K562 (cell line): ENCODE results near the gene RILP. TPM values are rescaled to one million over a fixed set of nuclear protein-coding genes. Genes with fewer than 3 reads are reported as not detected.

Experiments
- ATAC-seq: fragments of 200-7000 bp; cut with Tn5 transposase; 3 replicates; pipeline ENCODE4 v1.9.1; 2020; ENCODE audit warnings: moderate library complexity
- BruUV-seq: library from RNA; stranded (reverse); fragments of 400-500 nt; replicated peaks from 2 replicates; lab custom pipeline; 2021; lab: Mats Ljungman, UMichigan
- CTCF ChIA-PET: fragments of 300-600 bp; formaldehyde crosslinking; extraction: SDS; loops from one replicate; lab custom pipeline; 2021; ENCODE audit warnings: low intra/inter-chr PET ratio; lab: Yijun Ruan, JAX
- POLR2A ChIA-PET: fragments of 300-600, 350-650 bp; sonication (Branson Sonifier 250); formaldehyde crosslinking; extraction: SDS; loops from one replicate; lab custom pipeline; 2021; ENCODE audit warnings: antibody characterized with exemption, inconsistent platforms; lab: Yijun Ruan, JAX
- DNase-seq, 4 experiments: peaks; one replicate each; pipeline versions ENCODE4 v3.0.0 to v3.0.0-alpha.2; 2011 to 2018; ENCODE audit warnings: low spot score in 3 of 4, mixed read lengths in 3 of 4; ENCODE audit errors: extremely low read depth in 1 of 4
- FAIRE-seq: peaks from 2 replicates; lab custom pipeline; 2011; peaks lifted over from hg19 to GRCh38; lab: Jason Lieb, UNC
- H2AFZ ChIP-seq: 2 replicates; pipeline ENCODE4 v1.6.0; 2011; ENCODE audit warnings: low read depth, low read length, control low read depth, inconsistent platforms
- H3K27ac ChIP-seq: fragments of 200-600 bp; 3 replicates; pipeline ENCODE4 v1.8.0; 2011; ENCODE audit warnings: low read depth, mild to moderate bottlenecking, control low read depth, inconsistent platforms, low read length, moderate library complexity, mixed read lengths; ENCODE audit errors: extremely low read depth
- H3K27me3 ChIP-seq, 2 experiments: fragments of 300-600 bp in 1 of 2; 2 replicates in 1 of 2; 3 replicates in 1 of 2; pipeline versions ENCODE4 v1.6.0 to v1.8.0; 2011; ENCODE audit warnings: inconsistent platforms in 2 of 2, low read length in 2 of 2, mild to moderate bottlenecking in 1 of 2, mixed read lengths in 1 of 2, moderate library complexity in 1 of 2; ENCODE audit not compliant: control insufficient read depth in 2 of 2, insufficient read depth in 2 of 2
- H3K36me3 ChIP-seq: fragments of 300-600 bp; 3 replicates; pipeline ENCODE4 v1.8.0; 2011; ENCODE audit warnings: mild to moderate bottlenecking, low read length, inconsistent platforms; ENCODE audit not compliant: control insufficient read depth, insufficient read depth
- H3K4me1 ChIP-seq, 2 experiments: fragments of 200-600 bp in 1 of 2; replicated peaks in 1 of 2; 2 replicates in 1 of 2; 3 replicates in 1 of 2; pipeline versions ENCODE4 v1.5.1 to v1.8.0; 2011; ENCODE audit warnings: inconsistent platforms in 2 of 2, low read length in 2 of 2, mild to moderate bottlenecking in 1 of 2, mixed read lengths in 1 of 2, moderate library complexity in 1 of 2; ENCODE audit not compliant: control insufficient read depth in 2 of 2, insufficient read depth in 2 of 2
- H3K4me2 ChIP-seq: 2 replicates; pipeline ENCODE4 v1.6.1; 2011; ENCODE audit warnings: low read length, control low read depth, inconsistent platforms, mixed read lengths; ENCODE audit not compliant: insufficient read depth
- H3K4me3 ChIP-seq: fragments of 200-600 bp; sonication (generic), shearing (Covaris generic); 2 replicates; pipeline ENCODE4 v1.5.1; 2016; ENCODE audit warnings: control low read depth, inconsistent platforms
- H3K79me2 ChIP-seq: fragments of 200-600 bp; 3 replicates; pipeline ENCODE4 v1.8.0; 2011; ENCODE audit warnings: low read length, inconsistent platforms; ENCODE audit not compliant: control insufficient read depth, insufficient read depth
- H3K9ac ChIP-seq, 2 experiments: 2 replicates each; pipeline versions ENCODE4 v1.6.0 to v1.6.1; 2011; ENCODE audit warnings: low read depth in 2 of 2, low read length in 2 of 2, control low read depth in 1 of 2, inconsistent platforms in 1 of 2, mild to moderate bottlenecking in 1 of 2, mixed read lengths in 1 of 2; ENCODE audit not compliant: insufficient read depth in 1 of 2
- H3K9me1 ChIP-seq: one replicate; pipeline ENCODE4 v1.6.0; 2011; ENCODE audit warnings: inconsistent platforms, mild to moderate bottlenecking, low read length, moderate library complexity; ENCODE audit not compliant: control insufficient read depth, insufficient read depth
- H3K9me3 ChIP-seq: replicated peaks from 2 replicates; pipeline ENCODE4 v1.5.1; 2011; ENCODE audit warnings: low read depth, low read length, inconsistent platforms; ENCODE audit not compliant: control insufficient read depth, insufficient read depth
- H4K20me1 ChIP-seq: replicated peaks from 2 replicates; pipeline ENCODE4 v1.6.1; 2011; ENCODE audit warnings: low read length, inconsistent platforms, mixed read lengths; ENCODE audit not compliant: control insufficient read depth, insufficient read depth
- BCOR ChIP-seq: fragments of 450-650 bp; IDR thresholded peaks from 2 replicates; pipeline ENCODE4 v1.6.1; 2016
- CBFA2T2 ChIP-seq: fragments of 450-650 bp; conservative IDR thresholded peaks from 2 replicates; pipeline ENCODE4 v1.6.1; 2017; ENCODE audit warnings: mild to moderate bottlenecking
- DLX4 ChIP-seq: fragments of 250-450 bp; sonication (Bioruptor Pico); IDR thresholded peaks from 2 replicates; pipeline ENCODE4 v1.6.1; 2021; ENCODE audit warnings: mild to moderate bottlenecking
- GTF2B ChIP-seq: IDR thresholded peaks from 2 replicates; pipeline ENCODE4 v1.6.1; 2011; ENCODE audit not compliant: insufficient read length; ENCODE audit errors: extremely low read depth
- HINFP ChIP-seq: fragments of 450-650 bp; conservative IDR thresholded peaks from 2 replicates; pipeline ENCODE4 v1.6.1; 2016; ENCODE audit warnings: missing genetic modification characterization, low read depth, mild to moderate bottlenecking, control low read depth, missing compliant biosample characterization
- HLTF ChIP-seq: fragments of 450-650 bp; IDR thresholded peaks from 2 replicates; pipeline ENCODE4 v1.6.1; 2016
- MLLT1 ChIP-seq, 2 experiments: fragments of 450-650 bp; IDR thresholded peaks; 2 replicates each; pipeline ENCODE4 v1.6.1; 2016
- NFRKB ChIP-seq: fragments of 450-650 bp; IDR thresholded peaks from 2 replicates; pipeline ENCODE4 v1.6.1; 2016; ENCODE audit warnings: low read depth
- NR2C1 ChIP-seq, 2 experiments: fragments of 450-650 bp; IDR thresholded peaks; 2 replicates each; pipeline ENCODE4 v1.6.1; 2017; ENCODE audit warnings: mild to moderate bottlenecking in 2 of 2, antibody characterized with exemption in 1 of 2, inconsistent platforms in 1 of 2, missing compliant biosample characterization in 1 of 2, missing genetic modification characterization in 1 of 2
- NRF1 ChIP-seq, 2 experiments: fragments of 450-650 bp; IDR thresholded peaks in 1 of 2; conservative IDR thresholded peaks in 1 of 2; 2 replicates each; pipeline ENCODE4 v1.6.1; 2014; ENCODE audit warnings: mild to moderate bottlenecking in 2 of 2
- PCBP1 ChIP-seq: fragments of 200-400 bp; formaldehyde crosslinking; IDR thresholded peaks from 2 replicates; pipeline ENCODE4 v1.6.1; 2018; ENCODE audit warnings: mild to moderate bottlenecking, low read depth, low read length; ENCODE audit not compliant: poor library complexity, severe bottlenecking
- POLR3G ChIP-seq: IDR thresholded peaks from 2 replicates; pipeline ENCODE4 v1.6.1; 2011; ENCODE audit not compliant: insufficient read length, insufficient replicate concordance; ENCODE audit errors: extremely low read depth
- TBP ChIP-seq: optimal IDR thresholded peaks from 2 replicates; pipeline ENCODE3; 2011; ENCODE audit warnings: low read depth, low read length, improper control_type of control experiment
- ZNF347 ChIP-seq: fragments of 450-650 bp; formaldehyde crosslinking; IDR thresholded peaks from 2 replicates; pipeline ENCODE4 v1.4.0; 2020; ENCODE audit warnings: low read depth, mild to moderate bottlenecking, moderate library complexity
- WGBS: fragments of 100-300 bp; shearing (Covaris generic); methylation state at CpG from one replicate; pipeline ENCODE4 v1.1.6; 2016; ENCODE audit warnings: low coverage, mixed read lengths; ENCODE audit not compliant: insufficient coverage; ENCODE audit errors: missing lambda C conversion rate; 5-methylcytosine and 5-hydroxymethylcytosine counted together
- in situ Hi-C: fragments of 300-500 bp; cut with MboI; formaldehyde crosslinking; loops from 4 replicates; pipeline ENCODE4 v1.15.0; 2018; ENCODE audit warnings: inconsistent platforms, mixed read lengths
- intact Hi-C: fragments of 100-400 bp; cut with micrococcal nuclease; formaldehyde crosslinking; loops from 2 replicates; pipeline ENCODE4 v1.14.2; 2022
- polyA plus RNA-seq, 8 experiments: library from polyadenylated mRNA; depleted of rRNA in 4 of 8; stranded (reverse) in 5 of 8; unstranded in 3 of 8; fragments of >200 nt; fragmentation: Nextera tagmentation in 2 of 8; fragmentation: Illumina TruSeq in 1 of 8; extraction: Ambion mirVana in 2 of 8; extraction: Trizol in 1 of 8; gene quantifications; 2 replicates each; pipeline versions ENCODE4 v1.2.1 to v1.2.3, GENCODE V29; 2011 to 2014; ENCODE audit warnings: inconsistent platforms in 1 of 8, missing spikeins in 1 of 8
- total RNA-seq, 7 experiments: library from RNA; depleted of rRNA in 6 of 7; stranded (reverse); fragments of >200 nt in 6 of 7; fragmentation: Illumina TruSeq in 2 of 7; extraction: Trizol in 2 of 7; gene quantifications; 2 replicates each; pipeline versions ENCODE4 v1.2.1 to v1.2.3, GENCODE V29; 2011 to 2021; ENCODE audit warnings: low replicate concordance in 1 of 7
- TF ChIP-seq, protein P1 (sequence below): fragments of 250-450 bp; sonication (Bioruptor Pico); IDR thresholded peaks from 2 replicates; pipeline ENCODE4 v1.5.0; 2021; ENCODE audit warnings: mild to moderate bottlenecking, borderline replicate concordance

RILP gene
- total and polyA plus RNA-seq, 9 of the 15 experiments (the other 6 are each of a cell fraction or from before 2014, with no cell fraction given) = 0.75 to 54.9 (median 27.8) TPM

DNA sequence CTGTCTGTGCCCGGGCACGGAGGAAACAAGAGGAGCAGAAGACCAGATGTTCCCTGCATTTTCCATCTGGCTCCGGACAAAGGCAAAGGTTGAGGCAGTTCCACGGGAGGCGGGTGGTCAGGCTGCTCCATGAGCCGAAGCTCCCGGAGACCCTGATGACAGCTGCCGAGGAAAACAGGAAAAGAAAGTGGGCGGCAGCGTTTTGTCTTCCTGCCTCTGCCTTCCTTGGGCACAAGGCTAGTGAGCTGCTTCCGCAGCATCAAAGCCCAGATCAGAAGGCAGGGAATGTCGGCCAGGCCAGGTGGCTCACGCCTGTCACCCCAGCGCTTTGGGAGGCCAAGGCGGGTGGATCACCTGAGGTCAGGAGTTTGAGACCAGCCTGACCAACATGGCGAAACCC lies 37.3 kb downstream of the RILP start:
- H3K9me3 ChIP-seq = no peaks in the 10 kb centered on the region
- CTCF ChIA-PET = no interaction called here
- H3K79me2 ChIP-seq = no peaks in the 10 kb centered on the region
- intact Hi-C loops = no loop called here
- no TSS peak for BruUV-seq
- no peak overlapping the region for H2AFZ ChIP-seq
- ATAC-seq (no peak), DNase-seq (no peak), FAIRE-seq (no peak)
- peaks cover 0 to 11% of the 10 kb centered on the region in 2 experiments; a peak in 2 of 5 replicates for H3K4me1 ChIP-seq
- H3K27ac ChIP-seq = no peak overlapping the region
- no peak overlapping the region for H3K9ac ChIP-seq
- no peak overlapping the region for H3K4me3 ChIP-seq
- WGBS = 93% methylated on average over 9 of the region's 16 CpGs
- no peak overlapping the region for H3K4me2 ChIP-seq
- in situ Hi-C loops = no loop called here
- H4K20me1 ChIP-seq = no peaks in the 10 kb centered on the region
- H3K27me3 ChIP-seq = no peaks in the 10 kb centered on the region
- H3K36me3 ChIP-seq = no peaks in the 10 kb centered on the region
- no peaks in the 10 kb centered on the region for H3K9me1 ChIP-seq
- POLR2A ChIA-PET = interaction anchor here (0.6 kb wide), 1 partner anchor 37 kb away, joined by 3 read pairs; no protein-coding TSS in a partner anchor
- TF ChIP-seq MLLT1 (IDR thresholded peaks at IDR 0.05) (no peak), PCBP1 (no peak), NR2C1 (IDR thresholded peaks at IDR 0.05) (no peak), NR2C1 (tag; IDR thresholded peaks at IDR 0.05) (no peak), NFRKB (no peak), NRF1 (conservative IDR thresholded peaks at IDR 0.05 in 1 of 2, IDR thresholded peaks at IDR 0.05 in 1 of 2) (no peak), POLR3G (no peak), HINFP (tag) (no peak), CBFA2T2 (no peak), GTF2B (no peak), HLTF (no peak), ZNF347 (CRISPR knock-in tag) (no peak), BCOR (no peak), TBP (no peak), DLX4 (CRISPR knock-in tag) (no peak)
- TF ChIP-seq, protein P1, sequence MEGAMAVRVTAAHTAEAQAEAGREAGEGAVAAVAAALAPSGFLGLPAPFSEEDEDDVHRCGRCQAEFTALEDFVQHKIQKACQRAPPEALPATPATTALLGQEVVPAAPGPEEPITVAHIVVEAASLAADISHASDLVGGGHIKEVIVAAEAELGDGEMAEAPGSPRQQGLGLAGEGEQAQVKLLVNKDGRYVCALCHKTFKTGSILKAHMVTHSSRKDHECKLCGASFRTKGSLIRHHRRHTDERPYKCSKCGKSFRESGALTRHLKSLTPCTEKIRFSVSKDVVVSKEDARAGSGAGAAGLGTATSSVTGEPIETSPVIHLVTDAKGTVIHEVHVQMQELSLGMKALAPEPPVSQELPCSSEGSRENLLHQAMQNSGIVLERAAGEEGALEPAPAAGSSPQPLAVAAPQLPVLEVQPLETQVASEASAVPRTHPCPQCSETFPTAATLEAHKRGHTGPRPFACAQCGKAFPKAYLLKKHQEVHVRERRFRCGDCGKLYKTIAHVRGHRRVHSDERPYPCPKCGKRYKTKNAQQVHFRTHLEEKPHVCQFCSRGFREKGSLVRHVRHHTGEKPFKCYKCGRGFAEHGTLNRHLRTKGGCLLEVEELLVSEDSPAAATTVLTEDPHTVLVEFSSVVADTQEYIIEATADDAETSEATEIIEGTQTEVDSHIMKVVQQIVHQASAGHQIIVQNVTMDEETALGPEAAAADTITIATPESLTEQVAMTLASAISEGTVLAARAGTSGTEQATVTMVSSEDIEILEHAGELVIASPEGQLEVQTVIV (CRISPR knock-in tag) = no peak
